ENCODE results near the gene REL. TPM values are rescaled to one million over a fixed set of nuclear protein-coding genes. Genes with fewer than 3 reads are reported as not detected.

Gene REL
- total and polyA plus RNA-seq, 2 of the 4 experiments (the other 2 are of a cell fraction): 1.3 to 4.3 TPM

- BruUV-seq (replicated peaks): no TSS peak
- intact Hi-C loops (cut with micrococcal nuclease): no loop called here
- no peaks in the 10 kb centered on the region for H3K4me1 ChIP-seq (ENCODE audit: control insufficient read depth, insufficient read depth, low read length)
- ChIA-PET POLR2A (ENCODE audit: unreplicated experiment) (no interaction called here), CTCF (no interaction called here)
- H3K9me3 ChIP-seq (ENCODE audit: control insufficient read depth, insufficient read depth, low read length): peaks cover 2% of the 10 kb centered on the region; the same call in 1 of the 2 replicates
- no peak overlapping the region for H3K56ac ChIP-seq (ENCODE audit: extremely low read depth, insufficient read depth, low read length)
- TF ChIP-seq SMC3 (IDR thresholded peaks at IDR 0.05; ENCODE audit: low read depth, low read length): no peak
- TF ChIP-seq ELK1 (IDR thresholded peaks at IDR 0.05; ENCODE audit: borderline replicate concordance, low read depth, low read length): no peak
- TF ChIP-seq NFE2L2 (IDR thresholded peaks at IDR 0.05; ENCODE audit: low read depth, low read length): no peak
- TF ChIP-seq MAFK (IDR thresholded peaks at IDR 0.05; ENCODE audit: low read depth, low read length): no peak
- no peak for TF ChIP-seq CTCF (conservative IDR thresholded peaks at IDR 0.05; ENCODE audit: low read depth, low read length)
- TF ChIP-seq CHD1 (IDR thresholded peaks at IDR 0.05; ENCODE audit: low read depth, low read length): no peak
- no peak for TF ChIP-seq RAD21 (IDR thresholded peaks at IDR 0.05; ENCODE audit: low read length)
- TF ChIP-seq USF2 (IDR thresholded peaks at IDR 0.05; ENCODE audit: low read depth, low read length): no peak
- TF ChIP-seq MXI1 (IDR thresholded peaks at IDR 0.05; ENCODE audit: borderline replicate concordance, low read depth, low read length): no peak
- TF ChIP-seq POLR2A (IDR thresholded peaks at IDR 0.05; ENCODE audit: low read depth, low read length): no peak
- TF ChIP-seq BHLHE40 (IDR thresholded peaks at IDR 0.05; ENCODE audit: low read depth, low read length): no peak
- TF ChIP-seq MAZ (IDR thresholded peaks at IDR 0.05; ENCODE audit: borderline replicate concordance, low read depth, low read length): no peak
- no peak for TF ChIP-seq CEBPB (IDR thresholded peaks at IDR 0.05; ENCODE audit: low read depth, low read length)
- TF ChIP-seq RCOR1 (IDR thresholded peaks at IDR 0.05; ENCODE audit: insufficient replicate concordance, low read length): no peak
- TF ChIP-seq RFX5 (IDR thresholded peaks at IDR 0.05; ENCODE audit: low read depth, low read length): no peak
- no peak overlapping the region for H3K27ac ChIP-seq (ENCODE audit: insufficient read depth, low read length)
- H3K9me1 ChIP-seq (ENCODE audit: insufficient read depth, low read length): no peaks in the 10 kb centered on the region
- no peaks in the 10 kb centered on the region for H3K79me1 ChIP-seq (ENCODE audit: low read depth in 1 of 2, low read length in 2 of 2)
- H4K91ac ChIP-seq (ENCODE audit: insufficient read depth, low read depth, low read length): no peak overlapping the region
- H3K4me3 ChIP-seq (ENCODE audit: insufficient read depth, low read depth, low read length): no peak overlapping the region
- H3K4ac ChIP-seq (ENCODE audit: low read depth, low read length): no peak overlapping the region
- no peak overlapping the region for H3K9ac ChIP-seq (ENCODE audit: low read depth, low read length)
- peaks cover 7% of the 10 kb centered on the region for H3K27me3 ChIP-seq (ENCODE audit: control insufficient read depth, insufficient read depth, low read length)
- no peak overlapping the region for H2AK9ac ChIP-seq (replicated peaks; ENCODE audit: low read depth, low read length, poor library complexity)
- H2BK15ac ChIP-seq (ENCODE audit: low read depth, low read length): no peak overlapping the region
- DNase-seq: no peak
- no peak overlapping the region for H3K4me2 ChIP-seq (ENCODE audit: low read depth, low read length)
- H2BK5ac ChIP-seq (ENCODE audit: low read depth, low read length, poor library complexity, severe bottlenecking): no peak overlapping the region
- H2BK120ac ChIP-seq (ENCODE audit: low read depth, low read length): no peak overlapping the region
- dilution Hi-C loops (cut with HindIII; ENCODE audit: low sequenced_read_pairs, unreplicated experiment): no loop called here
- H4K5ac ChIP-seq (ENCODE audit: low read depth, low read length): no peak overlapping the region
- no peak overlapping the region for H2AK5ac ChIP-seq (ENCODE audit: low read depth, low read length)
- no peak overlapping the region for H3K14ac ChIP-seq (replicated peaks; ENCODE audit: low read depth, low read length)
- H3K36me3 ChIP-seq (ENCODE audit: control insufficient read depth, insufficient read depth, low read length): no peaks in the 10 kb centered on the region
- no CpG with 5 or more reads among the region's 5 CpGs for WGBS, 2 experiments (ENCODE audit: extremely low coverage in 2 of 2, insufficient read length in 1 of 2)
- H4K20me1 ChIP-seq (ENCODE audit: insufficient read depth, low read length): no peaks in the 10 kb centered on the region
- H3K18ac ChIP-seq (ENCODE audit: low read depth, low read length): no peak overlapping the region
- in situ Hi-C loops (cut with MboI; ENCODE audit: low sequenced_read_pairs): no loop called here
- H2BK20ac ChIP-seq (ENCODE audit: low read depth, low read length): no peak overlapping the region
- no peak overlapping the region for H3K23ac ChIP-seq (ENCODE audit: low read depth, low read length)
- no peak for ATAC-seq (ENCODE audit: low read depth)
- no peak overlapping the region for H2AFZ ChIP-seq (replicated peaks; ENCODE audit: low read length, poor library complexity)
- no peak overlapping the region for H4K8ac ChIP-seq (ENCODE audit: low read depth in 2 of 2, low read length in 2 of 2)
Observed at GRCh38 chr2:60861736-60862135, 19.6 kb upstream of the REL start.

Data from IMR-90 (cell line).